Caki2 (cell line): ENCODE results near the gene MT1HL1. TPM values are rescaled to one million over a fixed set of nuclear protein-coding genes. Genes with fewer than 3 reads are reported as not detected.

Experiments used
- DNase-seq: peaks from one replicate; pipeline ENCODE4 v3.0.0-alpha.2; 2015; ENCODE audit warnings: low read depth
- in situ Hi-C: cut with HindIII; loops from 2 replicates; pipeline ENCODE4 v1.10.0; 2016; ENCODE audit warnings: low sequenced_read_pairs, low pct_unique_long_range_greater_than_20kb, mixed read lengths
- total RNA-seq: library from RNA; depleted of rRNA; stranded (reverse); fragments of >200 nt; shearing (Covaris generic); gene quantifications from 2 replicates; pipeline ENCODE4 v1.2.3, GENCODE V29; 2014; ENCODE audit warnings: low replicate concordance; rRNA removed

Gene MT1HL1
- not detected in 2 replicates for total RNA-seq

DNA sequence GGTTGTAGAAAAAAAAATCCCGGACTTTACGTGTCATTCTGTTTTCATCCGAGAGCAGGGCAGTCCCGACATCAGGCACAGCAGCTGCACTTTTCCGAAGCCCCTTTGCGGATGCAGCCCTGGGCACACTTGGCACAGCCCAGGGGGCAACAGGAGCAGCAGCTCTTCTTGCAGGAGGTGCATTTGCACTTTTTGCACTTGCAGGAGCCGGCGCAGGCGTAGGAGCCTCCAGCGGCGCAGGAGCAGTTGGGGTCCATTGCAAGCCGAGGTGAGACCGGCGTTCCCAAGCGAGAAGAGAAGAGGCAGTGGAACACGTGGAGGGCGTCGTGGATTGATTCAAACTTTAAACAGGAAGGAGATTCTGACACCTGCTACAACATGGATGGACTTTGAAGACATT lies at the start of gene MT1HL1:
TSS of gene MT1HL1 (minus strand) at position 326 of the 400 bp plus-strand sequence. CDS start at position 257, 69 bp downstream.
- in situ Hi-C loops = no loop called here
- no peak for DNase-seq

DNA sequence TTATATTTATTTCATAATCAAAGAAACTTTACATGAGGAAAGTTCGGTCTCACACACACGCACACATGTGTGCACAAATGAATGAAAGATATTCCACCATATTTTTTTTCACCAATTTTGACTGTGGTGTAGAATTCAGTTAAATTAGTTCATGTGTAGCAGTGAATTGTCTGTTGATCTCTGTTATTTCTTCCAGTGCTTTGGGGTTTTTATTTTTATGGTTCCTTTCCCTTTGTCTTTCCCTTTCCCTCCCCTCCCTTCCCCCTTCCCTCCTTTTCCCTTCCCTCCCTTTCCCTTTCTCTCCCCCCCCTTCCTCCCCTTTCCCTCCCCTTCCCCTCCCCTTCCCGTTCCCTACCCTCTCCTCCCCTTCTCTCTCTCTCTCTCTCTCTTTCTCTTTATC lies 46.7 kb upstream of the MT1HL1 start:
- no peak for DNase-seq
- in situ Hi-C loops = no loop called here

DNA sequence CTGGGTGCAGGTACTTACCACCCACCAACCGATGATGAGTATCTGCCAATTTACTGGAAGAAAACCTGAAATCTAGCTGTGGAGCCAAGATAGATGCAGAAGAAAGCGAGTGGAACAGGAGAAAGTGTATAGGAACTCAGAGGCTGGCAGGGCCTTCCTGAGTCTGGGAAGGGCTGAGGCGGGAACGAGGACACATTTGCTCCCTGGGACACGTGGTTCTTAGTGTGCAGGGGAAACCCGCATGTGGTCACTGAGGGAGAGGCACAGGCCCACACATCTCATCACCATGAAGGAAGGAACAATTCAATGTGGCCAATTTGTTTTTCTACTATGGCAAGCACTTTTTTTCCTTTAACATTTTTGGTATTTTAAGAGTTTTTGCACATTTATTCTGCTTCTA lies 45.9 kb upstream of the MT1HL1 start:
- in situ Hi-C loops = no loop called here
- DNase-seq = no peak

DNA sequence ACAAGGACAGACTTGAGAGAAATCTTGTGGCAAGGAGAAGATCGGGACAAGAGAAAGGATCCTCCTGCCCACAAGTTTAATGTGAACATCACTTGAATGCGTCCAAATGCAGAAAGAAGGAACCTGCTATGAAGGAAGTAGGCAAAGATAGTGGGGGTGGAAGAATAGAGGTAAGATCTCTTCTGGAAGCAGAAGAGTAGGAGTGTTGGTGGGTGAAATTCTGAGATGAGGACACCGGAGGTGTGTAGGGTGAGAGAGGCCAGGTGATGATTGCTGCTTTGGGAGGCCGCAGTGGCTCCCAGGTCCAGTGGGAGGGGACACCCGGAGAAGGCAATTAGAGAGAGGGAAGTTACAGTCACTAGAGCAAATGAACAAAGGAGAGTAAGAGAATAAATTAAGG lies 44.6 kb upstream of the MT1HL1 start:
- no peak for DNase-seq
- in situ Hi-C loops = no loop called here

DNA sequence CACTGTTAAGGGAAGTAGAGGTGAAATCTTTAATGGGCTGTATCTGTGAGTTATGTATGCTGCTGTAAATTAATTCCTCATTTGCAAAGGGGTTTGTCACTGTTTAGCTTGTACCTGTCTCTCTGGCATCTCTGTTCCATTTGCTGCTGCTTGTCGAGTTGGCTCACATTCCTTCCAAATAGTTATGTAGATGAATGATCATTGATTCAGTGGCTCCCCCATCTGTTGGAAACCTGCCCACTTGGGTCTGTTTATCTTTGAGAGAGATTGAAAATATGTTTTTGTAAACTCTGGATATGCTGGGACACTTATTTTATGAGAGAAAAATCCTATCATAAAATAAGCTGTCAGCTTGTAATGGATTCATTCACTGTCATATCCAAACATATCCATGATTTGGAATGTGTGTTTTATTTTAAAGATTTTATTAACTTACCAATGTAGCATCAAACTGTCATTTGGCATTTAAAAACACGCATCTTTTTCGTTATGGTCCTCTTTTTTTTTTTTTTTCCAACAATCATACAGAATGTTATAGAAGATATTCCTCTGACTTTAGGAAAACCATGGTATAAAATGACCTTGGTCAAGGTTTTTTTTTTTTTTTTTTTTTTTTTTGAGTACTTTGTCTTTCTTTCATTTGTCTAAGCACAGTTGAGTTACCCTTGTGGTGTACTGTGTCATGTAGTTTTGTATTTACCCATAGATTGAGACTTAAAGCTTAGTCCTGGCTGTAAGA lies 41.2 kb upstream of the MT1HL1 start:
- no peak for DNase-seq
- in situ Hi-C loops = no loop called here

DNA sequence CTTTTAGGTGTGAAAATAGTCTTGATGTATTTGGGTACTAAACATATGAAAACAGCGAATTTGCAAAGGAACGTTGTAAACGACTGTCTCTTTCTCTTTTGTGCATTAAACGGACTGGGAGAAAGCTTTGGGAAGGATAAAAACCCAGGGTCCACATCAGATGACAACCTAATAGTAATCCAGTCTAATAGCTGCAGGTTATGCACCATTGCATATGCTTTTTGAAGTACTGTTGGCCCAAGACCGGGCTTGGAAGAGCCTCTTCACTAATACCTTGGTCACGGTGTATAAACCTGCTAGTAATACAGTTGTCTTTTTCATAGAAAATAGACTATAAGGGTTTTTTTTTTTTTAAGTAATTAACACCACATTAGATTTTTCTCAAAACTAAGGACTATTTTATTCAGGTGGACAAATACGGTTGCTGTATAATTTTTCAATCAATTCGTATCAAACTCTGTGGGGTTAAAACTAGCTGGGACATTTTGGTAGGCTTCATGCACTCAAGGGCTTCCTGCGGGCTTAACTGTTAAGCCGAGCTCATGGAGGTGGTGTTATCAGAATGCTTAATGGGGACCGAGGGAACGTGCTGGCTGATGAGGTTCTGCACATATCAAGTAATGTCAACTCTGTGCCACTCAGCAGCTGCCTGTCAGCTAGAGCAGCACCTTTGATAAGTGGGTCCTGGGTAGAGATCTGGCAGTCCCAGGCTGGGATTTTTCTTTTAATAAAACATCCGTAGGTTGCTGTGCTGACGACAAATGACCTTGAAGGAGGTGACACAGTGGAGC lies 39.8 kb upstream of the MT1HL1 start:
- in situ Hi-C loops = no loop called here
- no peak for DNase-seq

DNA sequence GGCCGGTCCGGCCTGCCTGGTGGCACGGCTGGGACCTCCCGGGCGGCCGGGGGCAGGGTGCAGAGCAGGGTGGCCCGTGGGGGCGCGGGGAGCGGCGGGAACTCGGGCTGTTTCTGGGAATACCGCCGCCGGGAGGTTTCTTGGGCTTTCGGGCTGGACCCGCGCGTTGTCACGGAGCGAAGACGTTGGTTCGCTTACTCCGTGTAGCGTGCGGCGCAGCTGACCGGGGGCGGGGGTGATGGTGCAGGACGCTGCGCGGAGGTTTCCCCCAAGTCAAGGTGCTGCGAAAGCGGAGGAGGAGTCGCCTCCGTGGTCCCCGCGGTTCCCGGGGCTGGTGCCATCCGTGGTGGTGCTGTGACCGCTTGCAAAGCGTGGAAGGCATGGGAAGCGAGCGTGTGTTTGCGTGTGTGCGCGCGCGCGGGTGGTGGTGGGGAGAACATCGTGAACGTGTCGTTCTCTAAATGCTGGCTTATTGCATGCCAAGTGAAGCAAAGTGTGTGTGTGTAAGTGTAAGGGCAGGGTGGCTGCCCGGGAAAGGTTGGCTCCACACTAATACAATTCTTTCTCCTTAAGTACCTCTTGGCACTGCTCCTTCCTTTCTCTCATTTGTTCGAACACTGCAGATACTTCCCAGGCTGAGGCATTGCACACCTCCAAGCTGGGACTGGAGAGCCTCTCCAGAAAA lies 38.8 kb upstream of the MT1HL1 start:
- in situ Hi-C loops = no loop called here
- no peak for DNase-seq

DNA sequence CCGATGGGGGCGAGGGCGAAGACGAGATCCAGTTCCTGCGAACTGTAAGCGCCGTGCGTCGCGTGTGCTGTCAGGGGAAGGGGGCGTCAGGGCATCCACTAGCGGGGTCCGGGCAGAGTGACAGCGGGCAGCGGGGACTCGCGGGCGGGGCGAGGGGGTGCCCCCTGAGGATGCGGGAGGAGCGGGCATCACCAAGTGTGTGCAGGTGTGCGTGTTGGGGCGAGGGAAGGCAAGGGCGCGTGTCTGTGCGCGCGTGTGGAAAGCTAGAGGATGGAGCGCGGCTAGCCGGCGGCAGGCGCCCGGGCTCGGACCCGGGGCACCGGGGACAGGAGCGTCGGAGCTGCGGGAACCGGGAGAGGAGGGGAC lies 38.3 kb upstream of the MT1HL1 start:
- no peak for DNase-seq
- in situ Hi-C loops = no loop called here

DNA sequence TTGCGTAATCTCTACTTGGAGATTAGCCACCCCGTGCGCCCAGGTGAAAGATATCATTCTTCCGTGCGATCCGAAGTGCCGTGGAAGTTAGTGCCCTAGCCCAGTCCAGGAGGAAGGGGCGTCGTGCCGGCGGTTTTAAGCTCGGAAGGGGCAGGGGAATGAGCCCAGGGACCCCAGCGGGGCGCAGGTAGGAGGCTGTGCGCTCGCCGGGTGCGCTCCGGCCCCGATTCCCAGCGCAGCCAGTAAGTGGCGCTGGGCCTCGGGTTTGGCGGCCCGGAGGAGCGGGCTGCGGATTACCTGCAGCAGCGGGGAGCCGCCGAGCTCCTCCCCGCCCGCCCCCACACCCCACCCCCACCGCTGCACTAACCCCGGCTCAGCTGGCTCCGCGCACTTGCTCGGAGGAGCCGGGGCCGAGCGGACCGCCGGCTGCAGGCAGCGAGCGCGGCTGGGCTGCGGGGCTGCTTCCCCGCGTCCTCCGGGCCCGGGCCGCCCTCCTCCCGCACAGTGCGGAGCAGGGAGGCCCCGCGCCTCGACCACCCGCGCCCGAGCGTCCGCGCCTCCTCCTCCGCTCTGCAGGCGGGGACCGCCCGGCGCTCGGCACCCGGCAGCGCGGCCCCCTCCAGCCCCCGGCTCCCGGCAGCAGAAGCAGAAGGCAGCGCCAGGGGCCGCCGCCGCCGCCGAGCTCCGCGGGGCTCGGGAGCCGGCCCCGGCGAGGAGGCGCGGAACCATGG lies 37.7 kb upstream of the MT1HL1 start, which contains the start of gene RYR2:
TSS of gene RYR2 (plus strand) at position 390 of the 731 bp plus-strand sequence. CDS start at position 728, 338 bp downstream.
- no peak for DNase-seq
- in situ Hi-C loops = no loop called here

DNA sequence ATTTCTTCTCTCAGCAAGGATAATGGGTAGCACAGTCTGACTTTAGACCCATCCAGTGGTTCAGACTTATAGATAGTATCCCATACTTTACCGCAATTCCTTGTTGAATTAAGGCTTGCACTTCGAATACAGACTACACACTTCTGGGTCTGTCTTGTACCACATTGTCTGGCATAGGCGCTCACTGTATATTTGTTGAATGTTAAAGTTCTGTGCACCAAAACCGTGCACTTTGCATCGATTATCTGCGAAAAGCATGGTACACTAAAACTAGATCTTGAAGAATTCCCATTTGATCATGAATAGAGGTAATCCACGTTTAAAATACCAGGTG lies 37.2 kb upstream of the MT1HL1 start:
- DNase-seq = no peak
- in situ Hi-C loops = no loop called here

DNA sequence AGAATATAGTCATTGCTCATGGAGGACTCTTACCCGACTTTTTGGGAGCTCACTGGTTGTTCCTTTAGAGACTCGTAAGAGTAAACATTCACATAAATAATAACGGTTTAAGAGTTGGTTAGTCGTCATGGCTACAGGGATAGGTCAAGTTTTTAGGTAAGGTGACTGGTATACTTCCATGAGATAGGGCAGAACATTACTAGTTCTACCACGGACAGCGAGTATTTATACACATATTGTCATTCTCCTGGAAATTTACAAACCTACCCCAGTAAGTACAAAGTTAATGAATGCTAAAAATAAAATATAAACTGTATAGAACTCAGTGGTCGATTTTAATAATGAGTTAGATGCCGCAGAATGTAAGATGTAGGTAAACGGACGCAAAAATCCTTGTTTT lies 36.6 kb upstream of the MT1HL1 start:
- in situ Hi-C loops = no loop called here
- DNase-seq = no peak

DNA sequence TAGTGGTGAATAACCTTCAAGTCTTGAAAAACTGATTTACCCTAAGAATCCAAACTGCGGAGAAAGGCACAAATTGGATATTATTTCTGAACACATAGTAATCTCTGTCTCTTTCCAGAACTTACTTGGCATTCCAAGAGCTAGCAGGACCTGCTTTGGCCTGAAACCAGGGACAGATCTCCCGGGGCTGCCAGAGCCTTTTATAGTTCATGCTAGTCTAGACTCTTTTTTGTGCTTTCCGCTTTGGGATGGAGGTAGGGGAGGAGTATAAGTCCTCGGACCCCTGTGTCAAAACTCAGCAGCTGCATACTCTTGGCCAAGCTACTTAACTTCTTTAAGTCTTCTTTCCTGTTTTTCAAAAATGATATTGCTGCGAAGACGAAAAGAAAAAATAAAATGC lies 34.0 kb upstream of the MT1HL1 start:
- in situ Hi-C loops = no loop called here
- DNase-seq = no peak

DNA sequence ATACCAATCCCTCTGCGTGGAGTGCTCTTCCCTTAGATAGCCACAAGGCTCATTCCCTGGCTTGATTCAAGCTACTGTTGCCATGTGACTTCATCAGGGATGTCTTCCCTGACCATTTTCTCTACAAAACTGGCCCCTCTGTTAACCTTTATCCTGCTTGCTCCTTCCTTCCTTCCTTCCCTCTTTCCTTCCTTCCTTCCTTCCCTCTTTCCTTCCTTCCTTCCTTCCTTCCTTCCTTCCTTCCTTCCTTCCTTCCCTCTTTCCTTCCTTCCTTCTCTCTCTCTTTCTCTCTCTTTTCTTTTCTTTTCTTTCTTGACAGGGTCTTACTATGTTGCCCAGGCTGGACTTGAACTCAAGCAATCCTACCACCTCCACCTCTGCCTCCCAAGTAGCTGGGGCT lies 31.5 kb upstream of the MT1HL1 start:
- no peak for DNase-seq
- in situ Hi-C loops = no loop called here

DNA sequence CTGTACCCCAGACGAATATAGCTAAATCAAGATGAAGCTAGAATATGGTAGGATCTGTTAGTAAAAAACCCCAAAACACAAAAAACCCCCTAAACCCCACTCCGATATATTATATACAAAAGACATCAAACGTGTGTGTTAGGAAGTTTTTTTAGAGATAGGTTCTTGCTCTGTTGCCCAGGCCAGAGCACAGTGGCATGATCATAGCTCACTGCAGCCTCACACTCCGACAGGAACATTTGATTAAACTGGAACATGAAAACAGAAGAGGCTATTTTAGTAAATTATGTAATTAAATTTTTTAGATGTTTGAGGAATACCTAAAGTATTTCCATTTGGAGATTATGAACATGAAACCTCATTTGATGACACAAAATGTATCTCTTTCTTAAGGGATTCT lies 29.6 kb upstream of the MT1HL1 start:
- in situ Hi-C loops = no loop called here
- no peak for DNase-seq

DNA sequence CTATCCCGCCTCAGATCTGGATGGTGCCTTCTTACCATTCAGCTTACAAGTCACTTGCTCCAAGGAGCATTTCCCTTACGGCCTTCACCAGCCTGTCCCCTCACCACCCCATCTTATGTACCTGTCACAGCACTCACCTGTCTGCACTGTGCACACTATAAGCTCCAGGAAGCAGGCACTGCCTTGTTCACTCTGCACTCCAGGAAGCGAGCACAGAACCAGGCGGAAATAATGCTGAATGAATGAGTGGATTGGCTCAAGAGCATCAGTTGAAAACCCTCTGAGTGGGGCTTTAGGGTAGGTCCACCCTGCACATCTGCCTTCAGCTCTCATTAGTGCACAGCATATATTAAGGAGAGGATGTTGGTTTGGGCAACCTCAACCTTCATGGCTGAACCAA lies 28.8 kb upstream of the MT1HL1 start:
- in situ Hi-C loops = no loop called here
- DNase-seq = no peak

DNA sequence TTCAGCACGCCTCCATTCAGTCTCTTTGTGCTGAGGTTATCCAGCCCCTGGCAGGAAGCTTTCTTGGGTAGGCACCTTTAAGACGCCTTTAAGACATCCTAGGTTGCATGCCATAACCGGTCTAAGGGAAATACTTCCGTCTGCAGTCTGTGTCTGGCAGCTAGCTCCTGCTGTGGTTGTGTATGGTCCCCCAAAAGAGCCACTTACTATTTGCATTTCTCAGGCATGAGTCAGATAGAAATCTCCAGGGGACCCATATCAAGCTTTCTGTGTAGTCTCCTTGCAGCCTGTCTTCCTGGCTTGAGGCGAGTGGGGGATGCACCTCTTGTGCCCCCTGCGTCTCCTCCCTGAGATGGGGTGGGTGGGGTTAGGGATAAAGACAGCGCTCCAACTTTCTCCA lies 27.8 kb upstream of the MT1HL1 start:
- DNase-seq = no peak
- in situ Hi-C loops = no loop called here

DNA sequence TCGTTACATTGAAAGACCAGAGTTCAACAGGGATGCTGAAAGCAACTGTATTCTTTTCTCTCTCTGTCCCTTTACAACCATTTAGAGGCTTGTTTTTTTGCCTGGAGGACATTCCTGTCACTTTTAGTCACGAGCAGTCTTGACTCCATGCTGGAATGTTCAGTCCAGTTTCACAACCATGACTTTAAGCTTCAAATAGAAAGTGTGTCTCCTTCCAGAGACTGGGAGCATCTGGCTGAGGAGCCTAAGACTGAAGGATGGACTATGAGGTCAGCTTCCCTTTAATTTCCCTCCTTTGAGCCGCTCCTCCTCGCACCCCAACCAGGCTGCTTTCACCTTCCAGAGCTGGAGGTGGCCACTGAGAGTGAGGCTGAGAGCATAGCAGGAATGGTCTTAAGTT lies 27.2 kb upstream of the MT1HL1 start:
- in situ Hi-C loops = no loop called here
- DNase-seq = no peak

DNA sequence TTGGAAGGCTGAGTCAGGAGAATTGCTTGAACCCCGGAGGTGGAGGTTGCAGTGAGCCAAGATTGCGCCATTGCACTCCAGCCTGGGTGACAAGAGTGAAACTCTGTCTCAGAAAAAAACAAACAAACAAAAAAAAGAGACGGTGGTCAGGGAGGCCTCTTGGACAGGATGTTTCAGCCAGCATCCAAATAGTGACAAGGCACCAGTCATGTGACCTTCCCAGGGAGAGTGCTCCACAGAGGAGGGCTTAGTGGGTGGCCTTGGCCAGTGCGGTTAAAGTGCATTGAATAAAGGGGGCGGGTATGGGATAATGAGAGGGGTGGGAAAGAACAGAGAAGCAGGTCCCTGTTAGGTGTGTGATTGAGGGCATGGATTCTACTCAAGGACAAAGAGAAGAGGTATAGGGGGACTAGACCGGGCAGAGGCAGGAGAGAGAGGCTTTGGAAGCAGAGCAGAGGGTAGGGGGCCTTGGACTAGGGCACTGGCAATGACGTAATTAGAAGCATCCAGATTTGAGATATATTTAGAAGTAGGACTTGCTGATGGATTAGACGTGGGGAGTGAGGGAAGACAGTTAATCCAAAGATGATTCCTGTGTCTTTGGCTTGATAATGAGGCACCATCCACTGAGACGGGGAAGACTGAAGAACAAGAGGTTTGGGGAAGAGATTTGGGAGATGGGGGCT lies 25.8 kb upstream of the MT1HL1 start:
- DNase-seq = no peak
- in situ Hi-C loops = no loop called here
